ENCODE data around the gene ENTHD1.

DNA sequence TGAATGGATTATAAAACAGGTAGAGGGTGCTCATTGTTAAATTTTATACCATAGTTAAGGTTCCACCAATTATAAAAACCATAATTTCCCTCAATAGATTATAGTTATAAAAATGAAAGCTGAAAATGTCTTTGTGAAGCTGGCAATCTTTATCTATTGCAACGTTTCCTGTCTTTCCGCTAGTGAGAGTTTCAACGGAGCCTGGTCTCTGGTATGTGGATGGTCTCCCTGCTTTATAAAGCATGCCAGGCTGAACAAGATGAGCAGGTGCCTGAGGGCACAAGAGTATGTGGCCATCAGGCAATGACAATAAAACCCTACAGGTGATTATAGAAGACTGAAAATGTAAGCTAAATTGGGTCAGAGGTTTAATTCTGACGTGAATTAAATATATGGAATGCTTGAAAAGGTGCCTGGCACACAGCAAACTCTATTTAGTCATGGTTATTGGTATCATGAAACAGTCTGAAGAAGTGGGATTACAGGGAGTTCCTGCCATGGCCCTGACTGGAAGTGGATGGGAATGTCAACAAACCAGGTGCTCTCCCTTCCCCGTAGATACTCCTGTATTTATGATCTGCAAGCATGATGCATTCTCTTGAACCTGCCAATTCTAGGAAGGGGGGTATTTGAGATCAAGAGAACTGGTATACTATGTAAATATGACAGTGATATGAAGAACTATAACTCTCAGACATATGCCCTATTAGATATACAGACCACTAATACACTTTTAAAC is 115.7 kb downstream of the ENTHD1 start:
- TF ChIP-seq, protein P1, sequence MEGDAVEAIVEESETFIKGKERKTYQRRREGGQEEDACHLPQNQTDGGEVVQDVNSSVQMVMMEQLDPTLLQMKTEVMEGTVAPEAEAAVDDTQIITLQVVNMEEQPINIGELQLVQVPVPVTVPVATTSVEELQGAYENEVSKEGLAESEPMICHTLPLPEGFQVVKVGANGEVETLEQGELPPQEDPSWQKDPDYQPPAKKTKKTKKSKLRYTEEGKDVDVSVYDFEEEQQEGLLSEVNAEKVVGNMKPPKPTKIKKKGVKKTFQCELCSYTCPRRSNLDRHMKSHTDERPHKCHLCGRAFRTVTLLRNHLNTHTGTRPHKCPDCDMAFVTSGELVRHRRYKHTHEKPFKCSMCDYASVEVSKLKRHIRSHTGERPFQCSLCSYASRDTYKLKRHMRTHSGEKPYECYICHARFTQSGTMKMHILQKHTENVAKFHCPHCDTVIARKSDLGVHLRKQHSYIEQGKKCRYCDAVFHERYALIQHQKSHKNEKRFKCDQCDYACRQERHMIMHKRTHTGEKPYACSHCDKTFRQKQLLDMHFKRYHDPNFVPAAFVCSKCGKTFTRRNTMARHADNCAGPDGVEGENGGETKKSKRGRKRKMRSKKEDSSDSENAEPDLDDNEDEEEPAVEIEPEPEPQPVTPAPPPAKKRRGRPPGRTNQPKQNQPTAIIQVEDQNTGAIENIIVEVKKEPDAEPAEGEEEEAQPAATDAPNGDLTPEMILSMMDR (IDR thresholded peaks at IDR 0.05; ENCODE audit: low read depth, low read length, poor library complexity, severe bottlenecking): no peak
- no peak for TF ChIP-seq EZH2phosphoT487 (IDR thresholded peaks at IDR 0.05; ENCODE audit: borderline replicate concordance, low read length)

Measured in DOHH2 (cell line).